Stimulated activated CD4-positive, alpha-beta T cell treated with anti-CD3 and anti-CD28 coated beads, Interleukin-12 subunit alpha, Interleukin-12 subunit beta, amount 100 ng/mL, for 4 hours (primary cell): Measurements from ENCODE around the gene ADH1C.

Source experiments
- DNase-seq: peaks from one replicate; pipeline ENCODE4 v3.0.0-alpha.2; 2020

Gene ADH1C

DNA sequence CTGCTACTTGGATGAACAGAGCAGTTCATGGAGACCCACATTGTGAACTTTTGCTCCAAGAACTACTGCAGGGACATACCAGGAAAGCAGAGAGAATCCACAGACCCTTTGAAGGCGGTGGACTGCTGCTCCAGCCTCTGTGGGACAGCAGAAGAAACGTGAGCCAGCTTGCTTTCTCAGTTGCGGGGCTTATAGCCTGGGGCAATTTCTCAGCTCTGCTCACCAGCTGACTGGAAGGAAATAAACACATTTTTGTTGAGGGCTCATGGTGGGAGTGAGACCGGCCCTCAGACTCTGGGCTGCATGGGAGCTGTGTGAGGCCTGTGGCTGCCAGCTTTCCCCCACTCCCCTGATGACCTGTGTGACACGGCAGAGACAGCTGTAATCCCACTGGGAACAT lies 59.2 kb downstream of the ADH1C start:
- no peak for DNase-seq

DNA sequence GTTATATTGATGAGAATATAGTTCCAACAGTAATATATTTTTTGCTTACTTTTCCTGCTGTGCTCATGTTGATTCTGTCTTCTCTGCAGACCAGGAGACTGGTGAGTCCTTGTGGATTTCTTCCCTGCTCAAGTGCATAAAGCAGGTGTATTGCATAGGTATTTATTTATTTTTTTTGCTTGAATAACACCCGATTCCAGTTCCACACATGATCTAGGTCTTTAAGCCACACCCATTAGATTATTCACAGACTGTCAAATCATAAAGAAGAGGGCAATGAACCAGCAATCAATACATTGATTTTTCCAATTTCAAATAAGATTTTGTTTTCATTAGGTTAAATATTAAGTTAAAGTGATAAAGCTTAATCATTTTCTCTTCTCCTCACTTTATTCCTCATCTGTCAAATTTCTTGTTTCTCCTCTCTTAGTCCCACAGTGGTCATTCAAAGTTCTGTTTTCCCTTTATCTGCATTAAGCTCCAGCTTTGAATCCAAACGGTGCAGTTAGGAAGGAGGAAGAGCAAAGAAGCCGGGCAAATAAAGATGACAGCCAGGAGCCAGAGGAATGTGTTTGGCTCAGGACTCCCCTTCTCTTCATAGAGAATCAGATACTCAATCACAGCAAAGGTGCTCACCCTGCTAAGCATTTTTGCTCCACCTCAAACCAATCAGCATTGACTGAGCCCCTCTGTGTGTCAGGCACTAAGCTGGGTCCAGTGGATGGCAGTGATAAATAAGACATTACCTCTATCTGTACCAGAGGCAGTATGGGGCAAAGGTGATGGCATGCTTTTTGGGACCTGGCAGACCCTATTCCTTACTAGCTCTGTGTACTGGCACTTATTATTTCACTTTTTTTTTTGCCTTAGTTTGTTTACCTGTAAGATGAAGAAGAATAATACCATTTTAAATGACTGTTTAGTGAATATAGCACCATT lies 61.4 kb downstream of the ADH1C start, which contains the start of gene ADH1A:
Gene ADH1A (minus strand): TSS at position 138 of the 939 bp plus-strand sequence. CDS start 71 bp downstream, at position 67.
- DNase-seq, result no peak
